Measurements from ENCODE around the gene SND1.

SND1 gene

DNA sequence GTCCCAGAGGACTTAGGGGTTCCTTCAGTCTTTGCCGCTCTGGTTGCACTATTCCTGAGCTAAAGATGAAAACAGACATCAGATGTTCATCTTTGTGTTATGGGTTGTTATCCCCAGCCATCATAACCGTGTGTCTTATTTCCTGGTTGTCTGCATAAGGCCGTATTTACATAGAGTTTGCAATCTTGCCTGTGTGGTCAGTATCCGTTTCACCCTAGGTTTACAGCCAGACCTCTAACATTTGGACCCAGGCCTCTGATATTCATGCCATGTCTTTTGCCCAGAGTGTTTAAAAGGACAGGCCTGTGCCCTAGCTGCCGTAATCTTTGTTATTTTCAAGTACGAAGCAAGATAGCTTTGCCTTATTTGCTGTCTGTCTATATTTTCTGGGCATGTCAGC is 352.6 kb downstream of the SND1 start:
- TF ChIP-seq, protein P1, sequence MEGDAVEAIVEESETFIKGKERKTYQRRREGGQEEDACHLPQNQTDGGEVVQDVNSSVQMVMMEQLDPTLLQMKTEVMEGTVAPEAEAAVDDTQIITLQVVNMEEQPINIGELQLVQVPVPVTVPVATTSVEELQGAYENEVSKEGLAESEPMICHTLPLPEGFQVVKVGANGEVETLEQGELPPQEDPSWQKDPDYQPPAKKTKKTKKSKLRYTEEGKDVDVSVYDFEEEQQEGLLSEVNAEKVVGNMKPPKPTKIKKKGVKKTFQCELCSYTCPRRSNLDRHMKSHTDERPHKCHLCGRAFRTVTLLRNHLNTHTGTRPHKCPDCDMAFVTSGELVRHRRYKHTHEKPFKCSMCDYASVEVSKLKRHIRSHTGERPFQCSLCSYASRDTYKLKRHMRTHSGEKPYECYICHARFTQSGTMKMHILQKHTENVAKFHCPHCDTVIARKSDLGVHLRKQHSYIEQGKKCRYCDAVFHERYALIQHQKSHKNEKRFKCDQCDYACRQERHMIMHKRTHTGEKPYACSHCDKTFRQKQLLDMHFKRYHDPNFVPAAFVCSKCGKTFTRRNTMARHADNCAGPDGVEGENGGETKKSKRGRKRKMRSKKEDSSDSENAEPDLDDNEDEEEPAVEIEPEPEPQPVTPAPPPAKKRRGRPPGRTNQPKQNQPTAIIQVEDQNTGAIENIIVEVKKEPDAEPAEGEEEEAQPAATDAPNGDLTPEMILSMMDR (IDR thresholded peaks at IDR 0.05; ENCODE audit: insufficient read depth, missing control alignments), result no peak
- FAIRE-seq (no peak), DNase-seq (ENCODE audit: insufficient read length, low spot score) (no peak)

DNA sequence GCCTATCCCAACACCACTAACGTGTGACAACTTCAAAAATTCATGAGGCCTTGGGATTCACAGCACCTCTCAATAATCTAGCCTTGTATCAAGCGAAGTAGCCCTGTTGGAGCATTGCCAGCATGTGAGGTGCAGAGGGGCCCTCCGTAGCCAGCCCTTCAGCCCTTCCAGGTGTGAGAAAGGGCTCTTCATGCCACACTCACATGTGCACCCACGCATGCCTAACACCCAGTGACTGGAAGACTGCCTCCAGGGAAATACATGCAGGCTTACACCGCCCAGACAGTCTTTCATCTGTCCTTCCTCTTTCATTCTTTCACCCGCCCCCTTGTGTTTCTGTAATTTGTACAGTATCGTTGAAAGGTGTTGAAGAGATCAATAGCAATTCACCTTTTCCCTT is 353.1 kb downstream of the SND1 start:
- TF ChIP-seq, protein P1 (IDR thresholded peaks at IDR 0.05; ENCODE audit: insufficient read depth, missing control alignments), result no peak
- DNase-seq (ENCODE audit: insufficient read length, low spot score) (no peak), FAIRE-seq (no peak)

DNA sequence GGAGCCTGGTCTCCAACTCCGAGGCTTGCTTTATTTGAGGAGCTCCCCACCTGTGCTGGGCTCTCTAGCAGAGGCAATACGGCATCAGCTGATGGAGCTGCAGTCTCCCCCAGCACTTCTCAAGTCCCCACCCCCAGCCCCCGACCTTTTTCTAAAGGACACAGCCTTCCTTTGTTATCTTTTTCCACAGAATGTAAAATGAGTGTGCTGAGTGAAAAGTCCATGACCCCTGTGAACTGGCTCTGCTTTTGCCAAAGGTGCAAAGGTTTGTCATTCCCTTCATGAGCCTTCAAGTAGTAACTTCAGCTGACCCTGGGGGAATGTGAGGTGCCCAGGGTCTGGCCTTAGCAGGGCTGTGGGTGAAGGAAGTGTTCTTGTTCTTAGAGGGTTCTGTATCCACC is 353.8 kb downstream of the SND1 start:
- DNase-seq (ENCODE audit: insufficient read length, low spot score), result no peak
- no peak for FAIRE-seq
- TF ChIP-seq, protein P1 (IDR thresholded peaks at IDR 0.05; ENCODE audit: insufficient read depth, missing control alignments), result no peak

DNA sequence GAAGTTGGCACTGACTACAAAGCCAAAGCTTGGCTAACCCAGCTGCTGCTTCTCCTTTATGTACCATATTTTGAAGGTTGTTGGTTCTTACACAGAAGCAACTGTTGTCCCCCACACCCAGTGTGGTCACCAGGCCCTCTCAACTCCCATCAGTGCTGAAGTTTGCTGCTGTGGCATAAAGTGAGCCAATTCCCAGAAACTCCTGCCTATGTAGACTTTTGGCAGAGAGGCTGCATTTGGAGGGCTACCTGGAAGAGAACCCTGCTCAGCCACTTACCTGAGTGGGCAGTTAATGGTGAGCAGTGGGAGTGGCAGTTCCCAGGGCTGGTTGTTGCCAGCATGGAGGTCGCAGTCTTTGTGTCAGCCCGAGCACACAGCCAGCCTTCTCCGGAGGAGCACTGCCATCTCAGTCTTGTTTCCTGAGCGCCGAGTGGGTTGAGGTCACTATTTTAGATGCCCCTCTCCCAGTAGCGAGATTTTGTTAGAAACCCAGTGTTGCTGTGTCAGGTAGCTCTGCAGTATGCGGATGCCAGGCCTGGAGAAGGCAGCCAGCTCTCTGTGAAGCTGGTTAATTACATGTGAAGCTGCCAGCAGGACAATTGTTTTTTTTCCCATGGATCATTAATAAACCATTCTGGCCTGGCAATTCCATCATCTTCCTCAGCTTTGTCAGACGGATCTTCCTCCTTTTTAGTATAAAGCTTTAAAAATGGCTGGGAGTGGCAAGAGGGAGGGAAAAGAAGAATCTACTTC is 354.7 kb downstream of the SND1 start:
- TF ChIP-seq, protein P1 (IDR thresholded peaks at IDR 0.05; ENCODE audit: insufficient read depth, missing control alignments), result no peak
- FAIRE-seq, result no peak
- no peak for DNase-seq (ENCODE audit: insufficient read length, low spot score)

DNA sequence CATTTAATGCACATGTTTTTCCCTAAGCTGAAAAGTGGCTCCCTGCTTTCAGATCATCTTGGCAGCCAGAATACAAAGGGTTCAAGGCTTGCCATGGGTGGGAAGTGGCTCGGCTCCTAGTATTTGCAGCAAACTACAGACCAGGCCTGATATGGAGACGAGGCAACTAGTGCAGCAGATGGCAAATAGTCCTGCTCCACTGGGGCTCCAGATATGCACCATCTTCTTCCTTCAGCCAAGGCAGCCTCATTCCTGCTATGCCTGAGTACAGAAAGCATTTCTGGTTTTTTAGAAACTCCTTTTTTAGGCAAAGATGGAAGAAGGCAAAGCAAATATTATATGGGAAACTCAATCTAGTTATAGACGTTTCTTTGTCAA is 355.3 kb downstream of the SND1 start:
- DNase-seq (ENCODE audit: insufficient read length, low spot score) (no peak), FAIRE-seq (no peak)
- TF ChIP-seq, protein P1 (IDR thresholded peaks at IDR 0.05; ENCODE audit: insufficient read depth, missing control alignments), result no peak

DNA sequence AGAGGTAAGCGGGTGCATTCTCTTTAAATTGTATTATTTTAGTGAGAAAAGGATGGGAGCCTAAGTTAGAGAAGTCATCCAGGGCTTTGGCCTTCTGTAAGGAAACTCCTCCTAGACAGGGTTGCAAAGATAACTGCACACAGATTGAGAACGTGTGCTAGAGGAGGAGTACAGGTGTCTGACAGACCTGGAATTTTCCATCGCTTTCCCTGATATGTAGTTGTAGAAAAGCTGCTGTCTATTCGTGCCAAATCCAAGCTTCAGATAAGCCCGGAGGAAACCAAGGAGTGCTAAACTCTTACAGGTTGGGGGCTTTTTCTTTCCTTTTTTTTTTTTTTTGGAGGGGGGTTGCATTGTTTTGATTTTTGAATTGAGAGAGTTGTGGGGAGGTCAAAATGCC is 356.1 kb downstream of the SND1 start:
- DNase-seq (ENCODE audit: insufficient read length, low spot score), result no peak
- TF ChIP-seq, protein P1 (IDR thresholded peaks at IDR 0.05; ENCODE audit: insufficient read depth, missing control alignments), result no peak
- no peak for FAIRE-seq

DNA sequence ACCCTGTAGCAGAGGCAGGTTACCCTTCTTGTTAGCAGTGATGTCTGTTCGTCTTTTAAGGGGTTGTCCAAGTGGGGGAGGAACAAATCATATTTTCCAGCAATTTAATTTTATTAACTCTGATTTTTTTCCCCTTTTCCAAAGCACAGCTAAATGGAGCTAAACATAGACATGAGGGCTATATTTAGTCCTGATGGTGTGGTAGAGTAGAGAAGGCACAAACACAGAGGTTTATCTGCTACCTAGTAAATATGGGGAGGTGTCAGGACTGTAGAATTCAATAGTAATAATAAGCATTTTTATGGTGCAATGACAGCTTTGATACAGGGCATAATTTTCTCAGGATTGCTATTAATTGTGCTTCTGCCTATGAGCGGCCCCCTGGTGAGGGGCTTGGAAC is 356.8 kb downstream of the SND1 start:
- TF ChIP-seq, protein P1 (IDR thresholded peaks at IDR 0.05; ENCODE audit: insufficient read depth, missing control alignments), result no peak
- DNase-seq (ENCODE audit: insufficient read length, low spot score) (no peak), FAIRE-seq (no peak)

All from D721Med (cell line).